ENCODE results near the gene CASP7.
"Not testable (repeated sequence)": the region's sequence is repeated elsewhere in the genome, so short reads cannot be mapped to it uniquely, and the experiment has no call there.

Gene CASP7

DNA sequence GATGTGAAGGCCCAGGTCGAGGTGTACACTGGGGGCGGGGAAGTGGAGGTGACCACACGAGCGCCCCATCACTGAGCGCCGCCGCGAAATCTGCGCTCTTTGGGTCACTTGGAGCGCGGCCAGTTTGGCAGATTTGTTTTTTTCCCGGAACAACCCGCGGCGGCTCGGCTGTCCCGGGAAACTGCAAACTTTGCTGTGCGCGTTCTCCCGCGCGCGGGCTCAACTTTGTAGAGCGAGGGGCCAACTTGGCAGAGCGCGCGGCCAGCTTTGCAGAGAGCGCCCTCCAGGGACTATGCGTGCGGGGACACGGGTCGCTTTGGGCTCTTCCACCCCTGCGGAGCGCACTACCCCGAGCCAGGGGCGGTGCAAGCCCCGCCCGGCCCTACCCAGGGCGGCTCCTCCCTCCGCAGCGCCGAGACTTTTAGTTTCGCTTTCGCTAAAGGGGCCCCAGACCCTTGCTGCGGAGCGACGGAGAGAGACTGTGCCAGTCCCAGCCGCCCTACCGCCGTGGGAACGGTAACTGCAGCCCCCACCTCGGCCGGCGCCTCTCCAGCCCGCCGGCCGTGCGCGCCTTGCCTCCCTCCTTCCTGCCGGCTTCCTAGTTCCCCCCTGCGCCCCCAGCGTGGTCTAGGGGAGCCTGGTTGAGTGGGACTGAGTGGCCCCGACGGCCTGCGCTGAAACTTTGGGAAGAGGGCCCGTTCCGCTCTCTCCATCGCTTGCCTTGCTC, at the start of gene CASP7:
Gene CASP7, plus strand, starts transcription at position 450 of the 727 bp plus-strand sequence. CDS start 17,582 bp downstream, outside the sequence.
- peak; percentile 92 for DNase-seq

DNA sequence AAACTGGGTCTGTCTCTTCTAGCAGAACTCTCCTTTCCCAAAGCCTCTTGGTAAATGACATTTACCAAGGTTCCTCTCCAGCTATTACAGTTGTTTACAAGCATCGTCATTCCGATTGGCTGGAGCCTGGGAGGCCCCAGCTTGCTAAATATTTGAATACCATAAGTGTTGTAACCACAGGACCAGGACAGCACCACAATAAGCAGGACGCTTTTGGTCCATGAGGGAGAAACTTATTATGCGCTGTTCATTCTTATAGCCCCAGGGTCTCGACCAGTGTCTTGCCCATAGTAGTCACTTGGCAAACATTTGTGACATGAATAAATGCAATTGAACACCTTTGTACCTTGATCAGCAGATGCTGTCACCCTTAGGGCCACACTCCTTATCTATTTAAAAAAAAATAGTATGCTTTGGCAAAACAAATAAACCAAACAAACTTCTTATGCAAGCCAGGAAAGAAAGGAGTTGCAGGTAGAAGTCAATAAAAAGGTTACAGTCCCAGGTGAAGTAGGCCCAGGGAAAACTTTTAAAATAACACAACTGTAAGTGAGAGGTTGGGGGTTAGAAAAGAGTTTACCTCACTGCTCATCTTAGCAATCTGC, 48.7 kb upstream of the CASP7 start:
- DNase-seq = no peak

DNA sequence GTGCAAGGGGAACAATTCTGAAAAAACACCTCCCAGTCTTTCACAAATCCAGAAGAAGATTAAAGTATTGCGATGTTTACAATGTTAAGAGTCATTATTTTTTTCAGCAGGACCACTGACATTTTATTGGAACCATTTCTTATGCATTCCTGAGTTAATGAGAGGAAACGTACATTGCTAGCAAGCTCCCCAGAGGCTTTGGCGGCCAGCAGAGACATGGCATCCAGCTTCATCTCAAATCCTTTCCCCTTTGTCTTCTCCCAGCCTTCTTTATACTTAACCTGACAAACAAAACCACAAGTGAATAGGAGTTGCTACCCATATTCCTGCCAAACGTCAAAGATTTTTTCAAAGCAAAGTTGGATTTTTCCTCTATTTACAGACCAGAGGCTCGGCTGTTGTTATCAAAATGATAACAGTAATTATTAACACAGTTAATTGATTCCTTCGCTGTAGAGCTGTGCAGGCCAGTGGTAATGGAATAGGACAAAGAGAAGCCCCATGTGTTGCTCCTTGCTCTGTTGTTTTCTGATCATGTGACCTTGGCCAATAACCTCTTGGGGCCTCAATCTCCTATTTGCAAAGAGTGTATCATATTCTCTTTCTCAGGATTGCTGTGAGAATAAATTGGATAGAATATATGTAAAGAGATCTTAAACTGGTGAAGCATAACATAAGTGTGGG, 47.9 kb upstream of the CASP7 start:
- no peak for DNase-seq

DNA sequence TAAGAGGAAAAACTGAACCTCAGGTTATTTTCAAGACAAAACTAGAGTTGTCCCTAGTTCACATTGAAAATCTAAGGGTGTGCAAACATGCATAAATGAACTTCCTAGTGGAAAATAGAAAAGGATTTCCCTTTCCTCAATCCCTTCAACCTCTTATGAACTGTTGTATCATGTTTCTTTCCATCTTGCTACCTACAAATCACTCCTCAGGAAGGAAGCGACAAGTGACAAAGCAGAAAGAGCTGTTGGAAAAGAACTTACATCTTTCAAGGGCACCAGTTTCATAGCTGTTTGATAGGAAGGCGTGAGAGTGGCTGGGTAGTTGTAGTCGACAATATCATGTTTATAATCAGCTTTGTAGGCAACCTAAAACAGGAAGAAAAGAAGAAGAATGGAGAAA, 39.7 kb upstream of the CASP7 start:
- DNase-seq = no peak

DNA sequence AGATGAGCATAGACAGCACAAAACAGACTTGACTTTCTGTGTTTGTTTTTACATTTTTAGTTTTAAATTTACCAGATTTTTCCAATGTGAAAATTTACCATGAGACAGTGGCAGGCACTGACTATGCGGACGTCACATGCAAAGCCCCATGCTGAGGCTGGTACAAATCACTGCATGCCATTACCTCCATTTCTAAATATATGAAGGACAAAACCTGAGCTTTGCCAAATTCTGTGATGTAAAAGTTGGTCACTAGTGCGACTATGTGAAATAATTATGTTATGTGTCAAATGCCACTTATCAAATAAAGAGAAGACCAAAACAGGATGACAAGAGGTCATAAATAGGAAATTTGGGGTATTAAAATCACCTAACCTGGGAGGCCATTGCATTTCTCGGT, 38.0 kb upstream of the CASP7 start:
- DNase-seq = no peak

DNA sequence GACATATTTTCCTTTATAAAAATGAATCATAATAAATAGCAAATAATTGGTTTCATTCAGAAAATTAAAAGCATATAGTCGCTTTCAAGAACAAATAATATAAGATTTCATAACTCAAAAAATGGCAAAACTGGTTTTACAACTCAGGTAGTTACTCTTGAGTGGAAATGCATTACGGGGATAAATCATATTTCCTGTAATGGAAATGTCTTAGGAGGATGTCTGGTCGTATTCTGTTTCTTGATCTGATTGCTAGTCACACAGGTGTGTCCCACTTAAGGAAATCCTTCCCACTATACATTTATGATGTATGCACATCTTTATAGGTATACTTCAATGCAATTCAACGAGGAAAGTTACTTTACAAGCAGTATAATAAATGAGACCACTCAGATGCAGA, 36.5 kb upstream of the CASP7 start:
- no peak for DNase-seq

DNA sequence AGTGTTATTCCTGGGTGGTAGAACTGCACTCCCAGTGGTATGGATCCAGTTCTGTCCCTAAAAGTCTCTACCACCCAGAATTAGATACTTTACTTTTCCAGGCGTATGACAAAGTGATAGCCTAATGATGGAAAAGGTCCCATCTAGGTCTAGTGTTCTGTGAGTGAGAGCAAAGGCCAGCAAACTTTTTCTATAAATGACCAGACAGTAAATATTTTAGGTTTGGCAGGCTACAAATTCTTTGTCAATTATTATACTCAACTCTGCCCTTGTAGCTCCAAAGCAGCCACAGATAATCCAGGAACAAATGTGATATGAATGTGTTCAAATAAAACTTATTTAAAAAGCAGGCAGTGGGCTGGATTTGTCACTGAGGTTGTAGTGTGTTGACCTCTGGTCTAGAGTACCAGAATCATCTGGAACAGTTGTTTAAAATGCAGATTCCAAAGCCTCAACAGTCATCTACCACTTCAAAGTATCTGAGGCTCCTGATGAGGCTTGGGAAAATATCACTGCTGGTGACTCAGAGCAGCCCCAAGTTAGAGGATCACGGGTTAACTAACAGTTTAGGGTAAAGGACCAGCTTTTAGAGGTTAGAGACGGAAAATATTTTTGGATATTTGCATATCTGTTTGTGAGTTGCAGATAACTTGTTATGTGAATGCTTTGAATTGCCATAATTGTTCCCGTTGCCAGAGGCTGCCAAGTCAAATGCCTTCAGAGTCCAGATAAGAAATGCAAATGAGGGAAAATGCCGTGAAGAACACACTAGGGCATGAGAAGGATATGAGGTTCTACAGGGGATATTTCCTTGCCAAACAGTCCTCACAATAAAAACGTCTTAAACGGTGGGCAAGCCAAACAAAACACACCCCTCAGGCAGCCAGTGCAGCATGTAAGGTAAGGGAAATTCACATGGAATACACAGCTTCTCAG, 35.3 kb upstream of the CASP7 start:
- no peak for DNase-seq

DNA sequence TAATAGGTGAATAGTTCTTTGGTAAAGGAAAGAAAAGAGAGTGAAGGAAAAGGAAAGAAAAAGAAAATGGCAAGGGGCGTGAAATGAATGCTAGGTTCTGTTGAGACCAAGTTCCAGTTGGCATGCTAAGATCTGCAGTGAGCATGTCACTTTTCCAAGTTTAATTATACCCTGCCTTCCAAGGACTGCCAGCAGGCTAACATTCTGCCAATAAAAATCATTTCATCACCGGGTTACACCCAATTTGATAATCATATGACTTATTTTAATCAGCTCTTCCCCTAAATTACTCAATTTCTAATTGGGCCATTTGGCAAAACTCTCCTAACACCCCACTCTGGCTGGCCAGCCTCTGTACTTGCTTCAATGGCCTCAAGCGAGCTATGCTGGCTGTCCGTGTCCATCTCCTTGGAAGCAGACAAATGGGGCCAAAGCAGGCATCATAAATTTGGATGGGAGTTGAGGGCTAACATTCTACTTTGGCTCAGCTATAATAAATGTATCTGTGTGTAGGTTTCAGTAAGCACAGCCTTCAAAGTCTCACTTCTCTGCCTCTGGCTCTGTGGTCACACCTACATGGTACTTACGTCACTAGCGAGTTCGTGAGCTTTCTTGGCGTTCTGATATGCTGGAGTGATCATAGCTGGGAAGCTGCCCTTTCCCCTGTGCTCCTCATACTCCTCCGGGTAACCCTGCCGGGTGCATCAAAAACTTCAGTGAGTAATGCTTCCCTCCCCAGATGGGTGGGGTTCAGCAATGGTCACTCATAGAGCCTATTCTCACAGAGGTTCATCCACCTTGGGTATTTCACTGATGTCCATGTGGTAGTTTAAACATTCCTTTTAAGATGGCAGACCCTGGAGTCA, 33.1 kb upstream of the CASP7 start:
- no peak for DNase-seq

DNA sequence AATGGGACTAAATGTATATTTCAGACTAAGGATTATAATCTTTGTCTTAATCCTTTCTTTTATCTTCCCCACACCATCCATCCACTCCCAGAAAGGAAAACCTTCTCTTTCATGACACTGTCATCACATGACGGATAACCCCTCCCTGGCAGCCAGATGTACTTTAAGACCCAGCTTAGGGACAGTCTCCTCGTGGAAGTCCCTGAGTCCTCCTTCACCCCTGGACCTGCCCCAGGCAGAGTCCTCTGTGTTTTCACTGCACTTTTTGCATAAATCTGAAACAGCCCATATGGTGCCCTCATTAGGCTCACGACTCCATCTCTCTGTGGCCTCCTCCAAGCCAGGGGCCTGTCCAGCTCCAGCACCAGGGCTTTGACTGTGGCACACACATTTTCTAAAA, 31.9 kb upstream of the CASP7 start:
- DNase-seq = no peak

DNA sequence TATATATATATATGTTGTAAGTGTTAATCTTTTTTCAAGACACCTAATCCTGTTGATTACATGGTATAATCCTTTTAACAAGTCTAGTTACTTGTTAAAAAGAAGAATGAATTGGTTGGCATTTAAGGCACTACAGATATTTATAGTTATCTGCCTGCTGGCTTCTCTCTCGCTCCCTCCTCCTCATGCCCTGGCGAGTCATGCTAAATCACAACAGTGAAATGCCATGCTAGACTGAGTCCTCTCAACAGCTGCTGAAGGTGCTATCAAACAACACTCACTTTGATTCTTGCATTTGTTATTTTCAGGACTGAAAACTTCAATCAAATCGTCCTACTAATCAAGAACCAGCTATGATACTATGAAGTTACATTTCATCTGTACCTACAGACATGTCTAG, 31.2 kb upstream of the CASP7 start:
- no peak for DNase-seq

DNA sequence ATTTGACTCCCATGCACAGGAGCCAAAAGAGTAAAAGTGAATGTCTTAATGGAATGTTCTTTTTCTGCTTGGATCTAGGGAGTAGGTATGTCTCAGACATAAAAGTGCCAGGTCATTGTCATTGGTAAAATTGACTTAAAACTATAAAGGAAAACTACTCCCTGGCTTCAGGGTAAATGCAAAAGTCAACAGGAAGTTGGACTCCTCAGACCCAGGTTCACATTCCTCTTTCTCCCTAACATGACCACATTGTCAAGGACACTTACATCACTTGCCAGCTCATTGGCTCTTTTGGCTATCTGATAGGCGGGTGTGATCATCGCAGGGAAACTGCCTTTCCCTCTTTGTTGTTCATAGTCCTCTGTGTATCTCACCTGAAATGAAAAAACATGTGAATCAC, 29.5 kb upstream of the CASP7 start:
- no peak for DNase-seq

DNA sequence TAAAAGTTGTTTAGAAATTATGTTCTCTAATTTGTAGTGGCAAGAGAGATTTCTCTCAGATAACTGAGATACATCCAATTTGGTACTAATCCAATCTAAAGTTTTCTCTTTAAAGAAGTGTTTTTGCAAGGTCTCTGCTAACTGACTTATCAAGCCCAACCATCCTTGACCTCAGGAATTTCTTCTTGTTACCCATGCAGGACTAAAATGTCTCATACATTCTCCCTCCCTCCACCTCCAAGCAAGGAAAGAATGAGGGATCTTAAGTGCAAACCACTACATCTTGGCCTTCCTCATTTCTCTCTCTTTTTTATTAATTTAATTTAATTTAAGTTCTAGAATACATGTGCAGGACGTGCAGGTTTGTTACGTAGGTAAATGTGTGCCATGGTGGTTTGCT, 28.7 kb upstream of the CASP7 start:
- DNase-seq = no peak

DNA sequence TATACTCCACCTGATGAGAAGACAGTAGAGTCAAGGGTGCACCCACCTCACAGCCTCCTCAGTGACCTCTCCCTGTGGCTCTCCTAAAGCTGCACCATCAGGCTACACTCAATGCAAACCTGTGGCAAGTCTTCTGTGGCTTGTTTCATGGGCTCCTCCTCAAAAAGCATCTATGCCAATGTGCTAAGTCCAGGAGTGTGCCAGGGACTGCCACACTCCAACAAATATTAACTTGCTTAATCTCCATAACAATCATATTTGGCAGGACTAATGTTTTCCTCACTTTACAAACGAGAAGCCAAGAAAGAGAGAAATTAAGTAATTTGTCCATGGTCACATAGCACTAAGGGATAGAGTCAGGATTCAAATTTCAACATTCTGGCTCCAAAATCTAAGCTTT, 27.8 kb upstream of the CASP7 start:
- DNase-seq = no peak

DNA sequence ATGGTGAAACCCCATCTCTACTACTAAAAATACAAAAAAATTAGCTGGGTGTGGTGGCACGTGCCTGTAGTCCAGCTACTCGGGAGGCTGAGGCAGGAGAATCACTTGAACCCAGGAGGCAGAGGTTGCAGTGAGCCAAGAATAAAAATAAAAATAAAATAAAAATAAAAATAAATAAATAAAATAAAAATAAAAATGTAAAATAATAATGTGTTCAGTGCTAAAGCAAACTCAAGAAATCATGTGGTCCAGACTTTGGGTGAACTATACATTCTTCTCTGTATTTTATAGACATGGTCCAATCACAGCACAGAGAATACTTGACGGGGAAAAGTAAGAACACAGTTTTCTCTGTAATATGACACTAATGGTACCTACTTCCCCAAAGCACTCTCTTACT, 27.3 kb upstream of the CASP7 start:
- DNase-seq = not testable (repeated sequence)

DNA sequence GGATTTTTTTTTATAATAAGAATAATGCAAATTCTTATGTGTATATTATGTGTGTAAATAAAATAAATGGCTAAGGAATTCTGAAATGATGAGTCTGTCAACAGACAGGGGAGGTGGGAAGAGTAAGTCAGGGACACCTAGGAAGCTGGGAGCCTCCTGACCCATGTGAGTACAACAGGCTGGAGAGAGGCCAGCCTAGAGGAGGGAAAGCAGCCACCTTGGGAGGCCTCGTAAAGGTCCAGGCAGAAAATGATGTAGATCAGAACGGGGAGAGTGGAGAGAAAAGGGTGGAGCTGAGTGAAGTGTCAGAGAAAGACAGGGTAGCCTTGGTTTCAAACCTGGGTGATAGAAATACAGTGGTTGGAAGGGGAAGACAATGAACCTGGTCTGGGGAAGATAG, 22.8 kb upstream of the CASP7 start:
- DNase-seq = no peak

DNA sequence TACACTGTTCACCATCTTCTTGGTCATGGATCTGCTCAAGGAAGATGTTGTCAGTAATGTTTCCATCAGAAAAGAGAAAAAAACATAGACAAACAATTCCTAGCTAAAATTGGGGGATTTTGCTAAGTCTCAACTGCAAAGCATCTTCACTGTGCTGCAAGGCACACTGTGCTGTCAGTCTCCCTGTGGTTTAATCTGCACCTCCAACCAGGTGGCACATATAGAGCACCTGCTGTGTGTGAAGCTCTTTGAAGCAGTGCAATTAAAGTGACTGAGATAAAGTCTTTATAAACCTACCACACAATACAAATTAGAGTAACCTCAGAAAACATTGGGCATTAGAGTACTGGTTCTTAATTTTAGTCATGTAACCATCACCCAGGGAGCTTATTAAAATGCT, 22.2 kb upstream of the CASP7 start:
- no peak for DNase-seq

DNA sequence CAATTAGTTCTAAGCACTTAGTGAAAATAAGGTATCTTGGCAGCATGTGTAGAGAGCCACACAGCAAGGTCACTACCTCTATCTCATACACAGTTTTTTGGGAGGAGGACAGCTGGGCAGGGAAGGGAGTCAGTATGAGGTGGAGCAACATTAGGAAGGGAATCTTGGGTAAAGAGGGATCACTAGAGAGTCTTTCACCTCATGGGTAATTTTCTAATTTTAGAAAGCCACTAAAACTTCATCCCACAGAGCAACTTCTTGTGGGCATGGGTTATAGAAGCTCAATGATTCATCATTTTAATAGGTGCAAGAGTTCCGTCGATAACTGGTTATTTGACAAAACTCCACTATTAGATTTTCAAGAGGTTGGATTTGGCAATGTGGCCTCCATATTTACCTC, 18.4 kb upstream of the CASP7 start:
- no peak for DNase-seq

DNA sequence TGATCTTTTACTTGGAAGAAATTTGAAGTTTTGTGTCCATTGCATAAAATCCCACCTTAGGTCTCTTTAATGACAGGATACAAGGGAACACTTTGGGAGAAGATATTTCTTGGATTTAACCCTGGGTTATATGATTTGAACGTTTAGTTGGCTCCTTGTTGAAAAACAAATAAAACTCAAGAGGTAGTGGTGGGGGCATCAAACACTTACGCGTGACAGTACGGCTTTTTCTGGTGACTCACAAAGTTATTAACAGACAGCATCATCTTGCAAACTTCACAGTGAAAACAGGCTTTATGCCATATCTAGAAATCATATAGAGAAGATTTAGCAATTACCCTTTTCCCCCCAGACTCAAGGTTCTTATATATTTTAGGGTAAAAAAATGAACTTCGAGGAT, 16.6 kb upstream of the CASP7 start:
- no peak for DNase-seq

DNA sequence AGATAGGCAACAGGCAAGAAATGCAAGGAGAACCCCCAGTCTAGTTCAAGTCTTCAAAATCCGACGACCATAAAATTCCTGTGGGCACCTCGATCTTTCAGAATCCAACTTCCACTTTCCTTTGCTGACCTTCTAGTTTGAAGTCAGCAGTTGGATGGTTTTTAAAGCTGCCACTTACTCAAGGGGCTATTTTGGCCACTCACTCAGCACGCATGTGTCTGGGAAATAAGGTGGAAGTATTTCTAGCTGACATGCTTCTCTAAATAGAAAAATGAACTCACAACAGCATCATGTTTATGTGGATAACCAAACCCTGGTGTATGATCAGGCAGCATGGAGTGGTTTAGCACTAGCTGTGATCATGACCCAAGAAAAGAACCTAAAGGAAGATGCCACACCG, 15.8 kb upstream of the CASP7 start, which contains the start of gene NRAP:
Gene NRAP, minus strand, starts transcription at position 134 of the 400 bp plus-strand sequence. CDS start 159 bp downstream, outside the sequence.
- DNase-seq = no peak

DNA sequence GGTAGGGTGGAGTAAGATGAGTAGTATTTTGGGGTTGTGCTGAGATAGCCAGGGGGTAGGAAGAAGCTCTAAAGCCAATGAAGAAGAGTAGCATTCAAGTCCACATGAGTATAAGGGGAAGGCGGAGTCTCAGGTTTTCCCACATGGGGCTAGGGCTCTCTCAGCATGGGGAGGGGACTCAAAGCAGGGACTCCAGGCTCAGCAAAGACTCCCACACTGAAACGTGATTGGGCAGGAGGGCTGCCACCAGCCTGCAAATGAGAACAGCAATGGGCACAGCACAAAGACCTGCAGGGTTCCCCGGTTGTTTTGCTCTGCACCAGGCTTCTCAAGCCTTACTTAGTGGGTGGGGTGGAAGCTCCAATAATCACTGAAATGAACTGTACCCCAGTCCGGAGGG, 14.4 kb upstream of the CASP7 start:
- DNase-seq = no peak

DNA sequence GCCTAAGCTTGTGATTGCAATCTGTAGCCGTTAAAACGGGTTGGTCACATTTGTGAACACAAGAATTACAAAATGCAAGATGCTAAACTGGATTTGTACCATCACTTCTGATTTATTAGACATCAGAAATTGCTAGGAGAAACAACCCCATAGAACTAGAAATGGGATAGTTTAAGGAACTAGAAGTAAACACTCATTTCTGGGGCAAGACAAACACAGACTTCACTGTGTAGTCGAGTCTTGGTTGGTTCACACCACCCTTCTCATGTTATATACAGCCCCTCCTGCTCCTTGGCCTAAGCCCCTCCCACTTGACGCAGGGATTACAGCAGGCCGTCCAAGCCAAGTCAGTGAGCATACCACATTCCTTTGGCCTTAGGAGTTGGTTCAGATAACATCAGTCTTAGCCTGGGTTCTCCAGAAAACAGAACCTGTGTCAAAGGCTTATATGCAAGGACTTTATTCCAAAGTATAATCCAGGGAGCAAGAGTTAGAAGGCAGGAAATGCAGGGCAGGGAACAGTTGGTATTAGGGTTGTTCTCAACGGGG, 13.8 kb upstream of the CASP7 start:
- DNase-seq = no peak

All from RPMI8226 (cell line).